Measurements from ENCODE around the gene HEY2.

HEY2 gene

GRCh38 chr6:125745281-125746018, 4.0 kb upstream of the HEY2 start:
- no peak for DNase-seq

- DNase-seq = no peak
Measured at GRCh38 chr6:125746019-125746414, 3.4 kb upstream of the HEY2 start.

- DNase-seq = peak; percentile 75
Measured at GRCh38 chr6:125746731-125747588, 2.5 kb upstream of the HEY2 start.

- DNase-seq = peak; percentile 32
Measured at GRCh38 chr6:125747589-125748405, 1.6 kb upstream of the HEY2 start.

GRCh38 chr6:125748406-125749172, 843 bp upstream of the HEY2 start:
- peak; percentile 7 for DNase-seq

DNA sequence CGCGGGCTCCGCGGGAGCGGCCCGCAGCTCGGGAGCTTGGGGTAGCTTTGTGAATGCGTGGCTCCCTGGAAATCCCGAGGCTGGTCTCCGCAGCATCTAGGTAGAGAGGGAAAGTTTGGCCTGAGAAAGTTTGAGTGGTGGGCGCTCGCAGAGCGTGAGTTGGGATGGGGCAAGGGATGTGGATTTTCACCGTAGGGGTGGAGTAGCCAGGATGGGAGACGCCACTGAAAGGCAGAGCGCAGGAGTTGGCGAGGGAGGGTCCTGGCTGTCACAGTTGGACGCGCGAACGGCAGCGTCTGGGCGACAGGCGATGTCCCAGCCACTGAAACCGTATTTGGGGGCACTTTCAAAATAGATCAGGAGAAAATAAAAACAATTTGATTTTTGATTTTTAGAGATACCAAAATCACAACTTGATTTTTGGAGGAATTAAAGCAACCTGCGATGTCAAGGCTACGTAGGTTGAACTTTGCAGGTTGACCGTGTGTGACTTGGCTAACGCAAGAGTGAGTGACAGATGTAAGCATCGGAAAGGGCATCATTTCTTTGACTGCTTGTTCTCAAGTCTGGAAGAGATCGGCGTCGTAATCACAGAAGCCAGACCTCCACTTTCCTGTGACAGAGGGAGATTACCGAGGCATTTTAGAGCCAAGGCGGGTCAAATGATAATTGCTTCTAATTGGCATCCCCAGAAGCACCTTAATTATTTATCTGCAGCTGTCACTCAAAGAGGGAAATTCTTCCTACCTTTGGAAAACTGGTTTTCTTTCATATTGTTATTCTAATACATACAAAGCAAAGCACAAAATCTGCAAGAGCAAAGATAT, 646 bp downstream of the HEY2 start:
- DNase-seq = no peak

- DNase-seq = no peak
Measured at GRCh38 chr6:125750692-125751333, 1.4 kb downstream of the HEY2 start.

DNA sequence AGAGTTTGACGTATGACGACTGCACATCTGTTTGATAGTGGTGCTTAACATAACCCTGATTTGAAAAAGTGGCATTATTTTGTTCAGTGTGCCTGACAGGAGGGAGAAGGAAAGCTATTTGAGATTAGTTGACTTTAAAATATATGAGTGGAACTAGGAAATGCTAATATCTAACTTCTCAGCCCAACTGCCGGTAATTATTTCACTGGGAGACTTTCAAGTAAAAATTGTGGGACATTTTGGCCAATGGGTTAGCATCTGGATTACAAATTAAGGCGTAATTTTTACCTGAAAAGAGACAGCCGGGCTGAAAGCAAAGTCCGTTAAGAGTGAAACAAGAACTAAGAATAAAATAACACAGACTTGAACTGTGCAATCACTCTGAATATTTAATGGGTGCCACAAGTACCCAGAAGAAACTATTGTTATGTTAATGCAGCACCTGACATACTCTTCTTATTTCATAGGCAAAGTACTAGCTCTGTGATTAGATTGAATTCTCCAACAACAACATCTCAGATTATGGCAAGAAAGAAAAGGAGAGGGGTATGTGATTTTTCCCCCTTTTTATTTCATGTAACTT, 2.0 kb downstream of the HEY2 start:
- no peak for DNase-seq

DNA sequence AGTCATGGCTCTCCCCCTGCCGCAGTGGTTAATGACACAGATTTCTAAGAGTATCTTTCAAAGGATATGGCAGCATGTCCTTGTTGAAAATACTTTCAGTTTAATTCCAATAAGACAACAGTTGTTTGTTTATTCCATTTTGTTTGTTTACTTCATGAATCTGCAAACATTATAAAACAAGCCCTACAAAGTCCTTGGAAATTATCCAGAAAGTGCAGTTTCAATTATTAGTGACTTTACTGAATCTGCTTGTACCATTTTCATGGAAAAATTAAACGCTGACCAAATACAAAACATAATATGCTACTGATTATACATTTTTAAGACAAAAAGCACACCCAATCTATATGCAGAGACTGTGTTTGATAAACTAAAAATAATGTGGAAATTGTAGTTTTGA, 3.3 kb downstream of the HEY2 start:
- DNase-seq = no peak

- DNase-seq = no peak
Measured at GRCh38 chr6:125753218-125753936, 3.9 kb downstream of the HEY2 start.

DNA sequence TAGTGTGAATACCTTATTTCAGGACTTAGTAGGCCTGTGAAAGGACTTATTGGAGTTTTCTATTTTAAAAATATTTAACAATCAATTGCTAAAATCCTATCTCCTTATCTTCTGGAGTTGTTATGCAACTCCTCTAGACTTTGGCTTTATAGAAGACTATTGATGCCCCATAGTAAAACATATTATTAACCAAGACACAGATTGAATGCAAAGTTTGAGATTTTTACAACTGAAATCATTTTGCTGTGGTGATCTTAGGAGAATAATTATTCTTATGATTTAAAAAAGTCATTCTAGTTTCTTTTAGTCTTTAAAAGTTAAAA, 4.5 kb downstream of the HEY2 start:
- no peak for DNase-seq

GRCh38 chr6:125754566-125754965, 5.1 kb downstream of the HEY2 start:
- no peak for DNase-seq

DNA sequence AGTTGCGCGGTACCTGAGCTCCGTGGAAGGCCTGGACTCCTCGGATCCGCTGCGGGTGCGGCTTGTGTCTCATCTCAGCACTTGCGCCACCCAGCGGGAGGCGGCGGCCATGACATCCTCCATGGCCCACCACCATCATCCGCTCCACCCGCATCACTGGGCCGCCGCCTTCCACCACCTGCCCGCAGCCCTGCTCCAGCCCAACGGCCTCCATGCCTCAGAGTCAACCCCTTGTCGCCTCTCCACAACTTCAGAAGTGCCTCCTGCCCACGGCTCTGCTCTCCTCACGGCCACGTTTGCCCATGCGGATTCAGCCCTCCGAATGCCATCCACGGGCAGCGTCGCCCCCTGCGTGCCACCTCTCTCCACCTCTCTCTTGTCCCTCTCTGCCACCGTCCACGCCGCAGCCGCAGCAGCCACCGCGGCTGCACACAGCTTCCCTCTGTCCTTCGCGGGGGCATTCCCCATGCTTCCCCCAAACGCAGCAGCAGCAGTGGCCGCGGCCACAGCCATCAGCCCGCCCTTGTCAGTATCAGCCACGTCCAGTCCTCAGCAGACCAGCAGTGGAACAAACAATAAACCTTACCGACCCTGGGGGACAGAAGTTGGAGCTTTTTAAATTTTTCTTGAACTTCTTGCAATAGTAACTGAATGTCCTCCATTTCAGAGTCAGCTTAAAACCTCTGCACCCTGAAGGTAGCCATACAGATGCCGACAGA, 9.9 kb downstream of the HEY2 start:
- peak; percentile 28 for DNase-seq

- no peak for DNase-seq
Measured at GRCh38 chr6:125759959-125760457, 10.6 kb downstream of the HEY2 start.

GRCh38 chr6:125764121-125764671, 14.8 kb downstream of the HEY2 start:
- DNase-seq = no peak

GRCh38 chr6:125765944-125766343, 16.5 kb downstream of the HEY2 start:
- DNase-seq = no peak

GRCh38 chr6:125766641-125767040, 17.2 kb downstream of the HEY2 start:
- DNase-seq = no peak

DNA sequence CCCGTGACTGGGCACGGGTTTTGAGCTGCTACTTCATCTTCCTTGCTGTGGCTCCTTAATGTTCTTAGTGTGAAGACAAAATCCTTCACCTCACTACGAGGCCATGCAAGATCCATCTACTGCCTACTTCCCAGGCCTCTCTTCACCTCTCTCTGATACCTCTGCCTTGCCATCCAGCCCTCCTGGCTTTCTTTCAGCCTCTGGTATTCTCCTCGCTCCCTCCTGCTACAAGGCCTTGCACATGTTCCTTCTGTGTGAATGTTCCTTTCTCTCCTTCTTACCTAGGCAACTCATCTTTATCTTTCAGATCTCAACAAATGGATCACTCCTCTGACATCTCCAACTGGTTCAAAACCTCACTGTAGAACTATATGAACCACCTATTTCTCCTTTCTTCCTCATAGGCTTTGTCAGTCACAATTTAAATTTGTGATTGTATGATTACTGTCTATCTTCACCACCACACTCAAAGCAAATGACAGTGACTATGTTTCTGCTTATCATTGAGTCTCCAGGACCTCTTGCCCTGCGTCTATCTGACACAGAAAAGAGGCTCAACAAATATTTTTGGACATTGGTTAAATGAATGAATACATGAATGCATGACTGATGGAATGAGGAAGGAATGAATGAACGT, 19.8 kb downstream of the HEY2 start:
- no peak for DNase-seq
